Gastrocnemius medialis (tissue), 4 donors: ENCODE measurements around the gene APOD.
"Not testable (repeated sequence)": the region's sequence is repeated elsewhere in the genome, so short reads cannot be mapped to it uniquely, and the experiment has no call there.

Source experiments
- POLR2A ChIP-seq, 2 donors: fragments of 450-650 bp; IDR thresholded peaks; one replicate each; pipeline ENCODE4 v1.6.1; 2017; ENCODE audit warnings: antibody characterized with exemption in 2 of 2, mild to moderate bottlenecking in 2 of 2, moderate library complexity in 2 of 2
- TF ChIP-seq, protein P1 (sequence below), 5 experiments: fragments of 450-650 bp in 3 of 5; fragments of 200-600 bp in 2 of 5; sonication (generic) in 2 of 5; IDR thresholded peaks in 4 of 5; conservative IDR thresholded peaks in 1 of 5; 1 replicate in 4 of 5; 2 replicates in 1 of 5; pipeline ENCODE4 v1.5.1; 2016 to 2019; ENCODE audit warnings: antibody characterized with exemption in 5 of 5, mild to moderate bottlenecking in 3 of 5, moderate library complexity in 3 of 5

GRCh38 chr3:195619591-195620369, 36.0 kb upstream of the APOD start:
- TF ChIP-seq, protein P1, sequence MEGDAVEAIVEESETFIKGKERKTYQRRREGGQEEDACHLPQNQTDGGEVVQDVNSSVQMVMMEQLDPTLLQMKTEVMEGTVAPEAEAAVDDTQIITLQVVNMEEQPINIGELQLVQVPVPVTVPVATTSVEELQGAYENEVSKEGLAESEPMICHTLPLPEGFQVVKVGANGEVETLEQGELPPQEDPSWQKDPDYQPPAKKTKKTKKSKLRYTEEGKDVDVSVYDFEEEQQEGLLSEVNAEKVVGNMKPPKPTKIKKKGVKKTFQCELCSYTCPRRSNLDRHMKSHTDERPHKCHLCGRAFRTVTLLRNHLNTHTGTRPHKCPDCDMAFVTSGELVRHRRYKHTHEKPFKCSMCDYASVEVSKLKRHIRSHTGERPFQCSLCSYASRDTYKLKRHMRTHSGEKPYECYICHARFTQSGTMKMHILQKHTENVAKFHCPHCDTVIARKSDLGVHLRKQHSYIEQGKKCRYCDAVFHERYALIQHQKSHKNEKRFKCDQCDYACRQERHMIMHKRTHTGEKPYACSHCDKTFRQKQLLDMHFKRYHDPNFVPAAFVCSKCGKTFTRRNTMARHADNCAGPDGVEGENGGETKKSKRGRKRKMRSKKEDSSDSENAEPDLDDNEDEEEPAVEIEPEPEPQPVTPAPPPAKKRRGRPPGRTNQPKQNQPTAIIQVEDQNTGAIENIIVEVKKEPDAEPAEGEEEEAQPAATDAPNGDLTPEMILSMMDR (IDR thresholded peaks at IDR 0.05 in 4 of 5, conservative IDR thresholded peaks at IDR 0.05 in 1 of 5): not testable (repeated sequence)
- not testable (repeated sequence) for TF ChIP-seq POLR2A (IDR thresholded peaks at IDR 0.05)
